ENCODE results near the gene MEIOB. TPM values are rescaled to one million over a fixed set of nuclear protein-coding genes. Genes with fewer than 3 reads are reported as not detected.
A peak's percentile ranks its signal among the peaks of the same experiment; 100 is the strongest.
"Not testable (repeated sequence)": the region's sequence is repeated elsewhere in the genome, so short reads cannot be mapped to it uniquely, and the experiment has no call there.

Gene MEIOB
- total and polyA plus RNA-seq, 8 donors: 0.26 to 0.44 TPM; not detected in 6

DNA sequence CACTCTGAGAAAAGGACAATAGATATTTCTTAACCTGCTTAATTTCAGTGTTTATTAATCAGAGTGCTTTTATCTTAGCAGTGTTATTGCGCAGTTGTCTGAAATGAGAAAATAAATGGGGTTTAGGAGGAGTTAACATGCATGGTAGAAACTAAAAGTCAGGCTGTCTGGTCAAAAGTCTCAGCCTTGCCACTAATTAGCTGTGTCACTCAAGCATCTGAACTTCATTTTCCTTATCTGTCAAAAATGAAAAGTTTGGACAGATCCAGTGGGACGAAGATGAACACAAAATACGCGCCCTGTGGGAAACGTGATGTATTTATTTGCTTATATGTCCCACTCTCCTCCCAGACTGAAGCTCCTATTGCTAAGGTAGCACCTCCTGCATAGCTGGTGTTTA, 6.3 kb upstream of the MEIOB start:
- ATAC-seq: no peak
- WGBS, 2 donors: 61 to 63% methylated on average over 5 of the region's 5 CpGs
- no peak for TF ChIP-seq CTCF (IDR thresholded peaks at IDR 0.05)
- Histone ChIP-seq H3K9me3 (no peaks in the 10 kb centered on the region), H3K36me3 (no peaks in the 10 kb centered on the region), H3K4me1 (no peaks in the 10 kb centered on the region), H3K27ac (no peak overlapping the region), H3K27me3 (no peaks in the 10 kb centered on the region), H3K4me3 (no peak overlapping the region)
- no peak for FAIRE-seq
- no peak for DNase-seq
- intact Hi-C loops (cut with DNase I): no loop called here

DNA sequence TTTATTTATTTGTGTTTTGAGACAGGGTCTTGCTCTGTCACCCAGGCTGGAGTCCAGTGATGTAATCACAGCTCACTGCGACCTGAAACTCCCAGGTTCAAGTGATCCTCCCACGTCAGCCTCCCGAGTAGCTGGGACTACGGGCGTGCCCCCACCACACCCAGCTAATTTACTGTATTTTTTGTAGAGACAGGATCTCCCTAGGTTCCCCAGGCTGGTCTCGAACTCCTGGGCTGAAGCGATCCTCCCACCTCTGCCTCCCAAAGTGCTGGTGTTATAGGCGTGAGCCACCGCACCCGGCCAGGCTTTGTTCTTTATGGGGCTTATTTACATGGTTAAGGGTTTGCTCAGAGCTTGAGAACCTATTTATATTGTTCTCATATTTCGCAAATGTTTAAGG, 5.8 kb upstream of the MEIOB start:
- TF ChIP-seq CTCF (IDR thresholded peaks at IDR 0.05): no peak
- intact Hi-C loops (cut with DNase I): no loop called here
- WGBS, 2 donors: 63 to 69% methylated on average over 11 of the region's 11 CpGs
- H3K27me3 ChIP-seq: no peaks in the 10 kb centered on the region
- FAIRE-seq (no peak), DNase-seq (peak in 1 of 6 donors; percentile 8), ATAC-seq (no peak)
- no peaks in the 10 kb centered on the region for H3K4me1 ChIP-seq
- H3K9me3 ChIP-seq: no peaks in the 10 kb centered on the region
- no peak overlapping the region for H3K27ac ChIP-seq
- H3K4me3 ChIP-seq: no peak overlapping the region
- H3K36me3 ChIP-seq: no peaks in the 10 kb centered on the region

- intact Hi-C loops (cut with DNase I): no loop called here
- FAIRE-seq (no peak), DNase-seq (no peak), ATAC-seq (no peak)
- 56 to 58% methylated on average over 6 of the region's 6 CpGs for WGBS, 2 donors
- Histone ChIP-seq H3K27ac (no peak overlapping the region), H3K27me3 (no peaks in the 10 kb centered on the region), H3K4me1 (no peaks in the 10 kb centered on the region), H3K4me3 (no peak overlapping the region), H3K9me3 (no peaks in the 10 kb centered on the region), H3K36me3 (no peaks in the 10 kb centered on the region)
- no peak for TF ChIP-seq CTCF (IDR thresholded peaks at IDR 0.05)
Observed at GRCh38 chr16:1877089-1877488, 5.1 kb upstream of the MEIOB start.

DNA sequence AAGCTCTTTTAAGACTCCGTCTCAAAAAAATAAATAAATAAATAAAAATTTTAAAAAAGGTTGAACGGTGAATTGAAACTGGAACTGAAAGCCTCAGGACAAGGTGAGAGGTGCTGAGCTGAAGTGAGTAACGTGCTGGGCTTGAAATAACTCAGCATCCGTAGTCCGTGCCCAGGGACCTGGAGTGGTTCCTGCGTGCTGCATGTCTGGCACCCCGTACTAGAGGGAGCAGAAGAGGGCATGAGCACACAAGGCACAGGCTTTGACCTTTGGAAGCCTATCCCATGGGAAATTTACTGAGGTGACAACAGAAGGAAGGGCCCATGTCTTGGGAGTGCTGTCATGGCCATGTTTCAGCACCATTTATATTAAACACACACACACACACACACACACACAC, 4.5 kb upstream of the MEIOB start:
- no peaks in the 10 kb centered on the region for H3K27me3 ChIP-seq
- TF ChIP-seq CTCF (IDR thresholded peaks at IDR 0.05): no peak
- no peaks in the 10 kb centered on the region for H3K4me1 ChIP-seq
- no peak overlapping the region for H3K27ac ChIP-seq
- no peaks in the 10 kb centered on the region for H3K36me3 ChIP-seq
- no peaks in the 10 kb centered on the region for H3K9me3 ChIP-seq
- DNase-seq (no peak), ATAC-seq (no peak), FAIRE-seq (no peak)
- no peak overlapping the region for H3K4me3 ChIP-seq
- 75 to 82% methylated on average over 7 of the region's 7 CpGs for WGBS, 2 donors
- intact Hi-C loops (cut with DNase I): no loop called here

DNA sequence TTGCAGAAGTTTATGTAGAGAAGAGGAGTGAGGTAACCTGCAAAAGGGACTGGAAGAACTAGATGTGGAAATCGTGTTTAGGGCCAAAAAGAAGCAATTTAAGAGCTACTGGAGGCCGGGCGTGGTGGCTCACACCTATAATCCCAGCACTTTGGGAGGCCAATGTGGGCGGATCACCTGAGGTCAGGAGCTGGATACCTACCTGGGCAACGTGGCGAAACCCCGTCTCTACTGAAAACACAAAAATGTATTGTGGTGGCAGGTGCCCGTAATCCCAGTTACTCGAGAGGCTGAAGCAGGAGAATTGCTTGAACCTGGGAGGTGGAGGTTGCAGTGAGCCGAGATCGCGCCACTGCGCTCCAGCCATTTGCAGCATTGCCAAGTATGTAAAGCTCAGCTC, 4.1 kb upstream of the MEIOB start:
- H3K36me3 ChIP-seq; intact Hi-C loops (cut with DNase I): not testable (repeated sequence)
- 85 to 90% methylated on average over 13 of the region's 13 CpGs for WGBS, 2 donors

GRCh38 chr16:1874854-1875253, 2.9 kb upstream of the MEIOB start:
- DNase-seq: no peak
- WGBS, 2 donors: 41 to 50% methylated on average over 6 of the region's 6 CpGs
- H3K9me3 ChIP-seq: no peaks in the 10 kb centered on the region
- H3K4me3 ChIP-seq: no peak overlapping the region
- ATAC-seq: no peak
- intact Hi-C loops (cut with DNase I): no loop called here
- no peaks in the 10 kb centered on the region for H3K27me3 ChIP-seq
- no peak overlapping the region for H3K27ac ChIP-seq
- no peaks in the 10 kb centered on the region for H3K36me3 ChIP-seq
- TF ChIP-seq CTCF (IDR thresholded peaks at IDR 0.05): no peak
- no peaks in the 10 kb centered on the region for H3K4me1 ChIP-seq
- FAIRE-seq: no peak

More for the DNA sequence above, 4.1 kb upstream of the MEIOB start:
- H3K27ac ChIP-seq, FAIRE-seq, DNase-seq, H3K4me1 ChIP-seq, H3K4me3 ChIP-seq, H3K9me3 ChIP-seq, ATAC-seq, H3K27me3 ChIP-seq: not testable (repeated sequence)

All from pancreas (tissue), 10 donors.